ACC112 (cell line): Measurements from ENCODE around the gene TCN1.

Experiments
- H2AFZ ChIP-seq: fragments of 200-600 bp; sonication (generic); one replicate; pipeline ENCODE4 v1.6.0; 2017; ENCODE audit warnings: antibody characterized with exemption, low read length; ENCODE audit not compliant: unreplicated experiment
- H3K27ac ChIP-seq: fragments of 200-600 bp; sonication (generic); 2 replicates; pipeline ENCODE4 v1.5.1; 2014; ENCODE audit warnings: low read depth, mild to moderate bottlenecking, antibody characterized with exemption, low read length, moderate library complexity
- H3K27me3 ChIP-seq: fragments of 200-600 bp; sonication (generic); 2 replicates; pipeline ENCODE4 v1.6.1; 2014; ENCODE audit warnings: mild to moderate bottlenecking, antibody characterized with exemption, low read length, moderate library complexity, mixed read lengths; ENCODE audit not compliant: insufficient read depth
- H3K36me3 ChIP-seq: fragments of 200-600 bp; sonication (generic); 2 replicates; pipeline ENCODE4 v1.6.1; 2016; ENCODE audit warnings: mild to moderate bottlenecking, antibody characterized with exemption, low read length, moderate library complexity, mixed read lengths; ENCODE audit not compliant: insufficient read depth
- H3K4me1 ChIP-seq: fragments of 200-600 bp; sonication (generic); one replicate; pipeline ENCODE4 v1.6.1; 2016; ENCODE audit warnings: low read length, mixed read lengths; ENCODE audit not compliant: insufficient read depth, unreplicated experiment, control insufficient read depth
- H3K4me3 ChIP-seq: fragments of 200-600 bp; sonication (generic); 2 replicates; pipeline ENCODE4 v1.5.1; 2014; ENCODE audit warnings: mild to moderate bottlenecking, low read depth, low read length
- H3K79me2 ChIP-seq: fragments of 200-600 bp; sonication (generic); one replicate; pipeline ENCODE4 v1.6.0; 2016; ENCODE audit warnings: low read length; ENCODE audit not compliant: control insufficient read depth, unreplicated experiment, insufficient read depth

TCN1 gene

DNA sequence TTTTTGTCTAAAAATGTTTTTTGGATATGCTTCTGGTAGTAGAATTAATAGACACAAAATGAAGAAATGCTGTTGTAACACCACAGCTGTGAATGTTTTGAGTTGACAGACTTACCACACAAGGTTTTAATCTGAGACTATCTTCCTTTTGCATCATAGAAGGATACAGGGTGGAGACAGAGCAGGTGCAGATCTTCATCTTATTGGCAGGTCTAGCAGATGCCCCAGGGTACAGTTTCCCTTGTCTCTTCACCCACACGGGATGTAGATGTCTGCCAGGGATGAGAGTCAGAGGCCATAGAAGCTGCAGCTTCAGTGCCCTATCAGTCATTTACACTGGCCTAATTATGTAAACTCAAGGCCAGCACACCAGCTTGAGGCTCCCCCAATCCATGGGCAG is 13.3 kb upstream of the TCN1 start:
- Histone ChIP-seq H3K27ac (no peak overlapping the region), H3K79me2 (no peaks in the 10 kb centered on the region), H3K27me3 (peaks cover 25% of the 10 kb centered on the region), H2AFZ (no peak overlapping the region), H3K4me1 (no peaks in the 10 kb centered on the region), H3K4me3 (no peak overlapping the region), H3K36me3 (no peaks in the 10 kb centered on the region)

DNA sequence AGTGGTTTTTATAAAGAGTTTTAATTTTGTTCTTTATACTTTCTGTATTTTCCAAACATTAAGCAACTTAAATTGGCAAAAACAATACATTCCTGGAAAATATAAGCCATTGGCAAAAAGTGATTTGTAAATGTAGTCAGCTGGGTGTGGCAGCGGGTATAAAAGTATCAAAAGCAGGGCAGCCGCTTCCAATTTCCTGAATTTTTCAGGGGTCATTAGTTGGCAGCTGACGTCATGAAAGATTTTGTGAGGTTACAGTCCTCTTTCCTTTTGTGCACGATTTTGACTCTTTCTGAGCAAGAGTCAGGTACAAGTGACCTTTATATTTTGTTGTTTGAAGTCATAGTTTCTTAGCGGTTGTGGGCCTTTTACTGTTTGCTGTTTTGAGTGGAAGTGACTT is 12.3 kb upstream of the TCN1 start, which contains the start of gene OOSP3:
TSS of gene OOSP3 (plus strand) at position 208 of the 400 bp plus-strand sequence. CDS start at position 235, 27 bp downstream.
- Histone ChIP-seq H3K36me3 (no peaks in the 10 kb centered on the region), H2AFZ (no peak within 1 kb of the TSS), H3K27me3 (peaks cover 25% of the 10 kb centered on the region), H3K27ac (no peak within 1 kb of the TSS), H3K79me2 (no peaks in the 10 kb centered on the region), H3K4me1 (no peaks in the 10 kb centered on the region), H3K4me3 (no peak within 1 kb of the TSS)

GRCh38 chr11:59877784-59878183 is 11.5 kb upstream of the TCN1 start:
- Histone ChIP-seq H3K36me3 (no peaks in the 10 kb centered on the region), H3K79me2 (no peaks in the 10 kb centered on the region), H3K4me3 (no peak overlapping the region), H3K27me3 (peaks cover 25% of the 10 kb centered on the region), H3K4me1 (no peaks in the 10 kb centered on the region), H2AFZ (no peak overlapping the region), H3K27ac (no peak overlapping the region)

GRCh38 chr11:59877325-59877724 is 11.0 kb upstream of the TCN1 start:
- H3K27me3 ChIP-seq, result peaks cover 25% of the 10 kb centered on the region
- no peak overlapping the region for H2AFZ ChIP-seq
- no peaks in the 10 kb centered on the region for H3K79me2 ChIP-seq
- H3K4me1 ChIP-seq, result no peaks in the 10 kb centered on the region
- H3K4me3 ChIP-seq, result no peak overlapping the region
- H3K27ac ChIP-seq, result no peak overlapping the region
- no peaks in the 10 kb centered on the region for H3K36me3 ChIP-seq

DNA sequence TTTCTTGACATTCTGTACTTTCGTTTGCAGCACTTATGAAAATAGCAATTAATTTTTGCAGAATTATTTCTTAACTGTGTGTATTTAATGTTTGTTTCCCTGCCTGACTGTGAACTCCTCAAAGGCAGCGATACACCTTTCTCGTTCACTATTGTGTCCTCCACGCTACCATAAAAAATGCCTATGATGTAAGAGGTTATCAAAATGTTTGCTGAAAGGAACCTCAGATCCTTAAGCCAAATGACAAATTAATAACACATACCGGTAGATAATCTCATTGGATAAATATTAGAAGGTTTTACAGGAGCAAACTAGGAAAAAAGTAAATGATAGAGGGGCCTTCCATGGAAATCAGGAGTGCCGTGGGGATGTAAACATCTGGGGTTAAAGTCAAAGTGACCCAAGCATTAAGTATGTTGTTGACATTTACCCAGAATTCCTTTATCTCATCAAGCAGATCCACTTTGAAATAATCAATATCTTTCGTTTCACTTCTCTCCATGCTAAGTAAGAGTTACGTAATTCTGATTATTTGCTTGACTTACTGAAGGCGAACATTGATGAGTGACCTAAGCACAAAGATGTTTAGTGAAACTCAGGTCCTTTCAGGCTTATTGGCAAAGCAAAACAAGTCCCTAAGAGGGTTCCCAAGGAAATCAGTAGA is 9.7 kb upstream of the TCN1 start:
- H2AFZ ChIP-seq, result no peak overlapping the region
- H3K4me1 ChIP-seq, result no peaks in the 10 kb centered on the region
- H3K27ac ChIP-seq, result no peak overlapping the region

DNA sequence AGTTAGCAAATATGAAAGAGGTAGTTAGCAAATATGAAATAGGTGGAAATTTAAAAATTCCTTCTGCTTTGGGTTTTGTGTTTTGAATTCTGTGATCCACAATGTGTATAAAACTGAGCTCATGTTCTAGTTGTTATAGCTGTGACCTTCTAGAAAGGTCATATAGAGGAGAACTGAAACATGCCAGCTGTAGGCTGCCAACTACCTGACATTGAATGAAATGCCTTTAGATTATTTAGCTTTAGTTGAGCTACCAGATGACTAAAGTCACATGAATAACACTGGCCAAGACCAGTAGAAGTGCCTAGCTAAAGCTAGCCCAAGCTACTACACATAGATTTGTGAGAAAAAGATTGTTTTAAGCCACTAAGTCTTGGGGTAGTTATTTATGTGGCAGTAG is 5.8 kb upstream of the TCN1 start:
- Histone ChIP-seq H3K27me3 (peaks cover 27% of the 10 kb centered on the region), H3K27ac (no peak overlapping the region), H3K36me3 (no peaks in the 10 kb centered on the region), H3K79me2 (no peaks in the 10 kb centered on the region), H2AFZ (no peak overlapping the region), H3K4me3 (no peak overlapping the region), H3K4me1 (no peaks in the 10 kb centered on the region)

More for the DNA sequence above, 9.7 kb upstream of the TCN1 start:
- Histone ChIP-seq H3K36me3 (no peaks in the 10 kb centered on the region), H3K79me2 (no peaks in the 10 kb centered on the region), H3K27me3 (peaks cover 25% of the 10 kb centered on the region), H3K4me3 (no peak overlapping the region)

DNA sequence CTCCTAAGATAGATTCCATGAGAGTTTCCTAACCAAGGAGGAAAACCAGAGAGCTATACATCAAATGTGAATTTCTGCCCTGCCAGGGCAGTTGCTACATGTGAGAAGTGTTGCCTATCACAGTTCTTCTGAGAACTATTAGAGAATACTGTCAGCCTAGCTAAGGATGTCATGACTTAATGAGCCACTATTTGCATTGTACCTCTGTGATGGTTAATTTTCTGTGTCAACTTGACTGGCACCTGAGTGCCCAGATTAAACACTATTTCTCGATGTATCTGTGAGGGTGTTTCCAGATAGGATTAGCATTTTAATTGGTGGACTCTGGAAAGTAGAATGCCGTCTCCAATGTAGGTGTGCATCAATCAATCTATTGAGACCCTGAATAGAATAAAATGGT is 1.7 kb upstream of the TCN1 start:
- Histone ChIP-seq H3K27ac (no peak overlapping the region), H2AFZ (no peak overlapping the region), H3K4me3 (no peak overlapping the region), H3K4me1 (no peaks in the 10 kb centered on the region), H3K36me3 (no peaks in the 10 kb centered on the region), H3K79me2 (no peaks in the 10 kb centered on the region), H3K27me3 (peaks cover 35% of the 10 kb centered on the region; the same call in 1 of the 2 replicates)

DNA sequence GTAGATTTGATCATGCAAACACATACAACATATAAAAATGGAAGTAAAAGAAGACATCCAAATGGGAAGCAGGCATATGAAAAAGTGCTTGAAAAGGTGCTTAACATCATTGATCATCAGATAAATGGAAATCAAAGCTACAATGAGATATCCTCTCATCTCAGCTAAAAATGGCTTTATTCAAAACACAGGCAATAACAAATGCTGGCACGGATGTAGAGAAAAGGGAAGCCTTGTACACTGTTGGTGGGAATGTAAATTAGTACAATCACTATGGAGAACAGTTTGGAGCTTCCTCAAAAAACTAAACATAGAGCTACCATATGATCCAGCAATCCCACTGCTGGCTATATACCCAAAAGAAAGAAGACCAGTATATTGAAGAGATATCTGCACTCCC is 549 bp upstream of the TCN1 start:
- H3K79me2 ChIP-seq, result no peaks in the 10 kb centered on the region

GRCh38 chr11:59865031-59865430 is 1.3 kb downstream of the TCN1 start:
- Histone ChIP-seq H3K4me1 (no peaks in the 10 kb centered on the region), H3K36me3 (no peaks in the 10 kb centered on the region), H3K79me2 (no peaks in the 10 kb centered on the region), H2AFZ (no peak overlapping the region), H3K4me3 (no peak overlapping the region), H3K27ac (no peak overlapping the region), H3K27me3 (peaks cover 51% of the 10 kb centered on the region)

More for the DNA sequence above, 549 bp upstream of the TCN1 start:
- no peak overlapping the region for H3K4me3 ChIP-seq
- H2AFZ ChIP-seq, result no peak overlapping the region
- H3K4me1 ChIP-seq, result no peaks in the 10 kb centered on the region
- peaks cover 37% of the 10 kb centered on the region; the same call in 1 of the 2 replicates for H3K27me3 ChIP-seq
- no peaks in the 10 kb centered on the region for H3K36me3 ChIP-seq
- no peak overlapping the region for H3K27ac ChIP-seq

- no peaks in the 10 kb centered on the region for H3K79me2 ChIP-seq
- H2AFZ ChIP-seq, result no peak overlapping the region
- no peak overlapping the region for H3K4me3 ChIP-seq
- no peaks in the 10 kb centered on the region for H3K4me1 ChIP-seq
- no peaks in the 10 kb centered on the region for H3K36me3 ChIP-seq
- peaks cover 57% of the 10 kb centered on the region for H3K27me3 ChIP-seq
- no peak overlapping the region for H3K27ac ChIP-seq
Measured at GRCh38 chr11:59862252-59862651, 4.0 kb downstream of the TCN1 start.

- Histone ChIP-seq H3K27ac (no peak overlapping the region), H3K4me1 (no peaks in the 10 kb centered on the region), H2AFZ (no peak overlapping the region), H3K4me3 (no peak overlapping the region), H3K27me3 (peaks cover 54% of the 10 kb centered on the region), H3K79me2 (no peaks in the 10 kb centered on the region), H3K36me3 (no peaks in the 10 kb centered on the region)
Measured at GRCh38 chr11:59859673-59860072, 6.6 kb downstream of the TCN1 start.
